AML-193 (cell line): ENCODE data around the gene FRMD4B.

Experiments used
- DNase-seq, 2 experiments: peaks; one replicate each; lab custom pipeline; 2025; lab: John Stamatoyannopoulos, UW

Gene FRMD4B

DNA sequence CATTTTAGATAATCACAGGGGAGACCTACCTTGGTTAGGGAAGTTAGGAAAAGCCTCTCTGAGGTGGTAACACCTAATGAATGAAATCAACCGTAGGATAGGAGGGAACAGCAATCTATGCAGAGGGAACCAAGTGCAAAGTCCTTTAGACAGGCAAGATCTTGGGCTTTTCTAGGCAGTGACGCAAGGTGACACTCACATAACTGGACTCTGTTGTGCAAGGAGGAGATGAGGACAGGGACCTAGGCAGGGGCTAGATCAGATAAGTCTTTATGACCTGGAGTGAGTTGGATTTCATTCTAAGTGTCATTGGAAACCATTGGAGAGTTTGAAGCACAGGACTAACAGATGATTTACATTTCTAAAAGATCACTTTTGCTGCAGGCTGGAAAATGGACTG is 258.9 kb downstream of the FRMD4B start:
- DNase-seq = no peak

DNA sequence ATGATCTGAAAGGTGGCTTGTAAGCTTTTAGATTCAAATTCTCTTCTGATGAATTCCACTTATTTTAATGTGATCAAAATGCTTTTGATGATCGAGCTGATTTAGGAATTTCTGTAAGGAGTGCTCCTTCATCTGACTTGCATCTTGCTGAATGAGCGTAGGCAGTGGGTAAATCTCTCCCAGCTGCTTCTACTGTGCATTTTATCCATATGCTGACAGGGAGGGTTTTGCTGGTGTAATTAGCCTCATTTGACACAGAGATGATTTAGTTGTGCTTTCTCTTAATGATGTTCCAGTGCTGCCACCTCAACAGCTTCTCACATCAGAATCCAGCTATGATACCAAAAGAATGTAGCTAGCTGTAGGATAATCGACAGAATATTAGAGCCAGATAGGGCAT is 259.7 kb downstream of the FRMD4B start:
- no peak for DNase-seq

DNA sequence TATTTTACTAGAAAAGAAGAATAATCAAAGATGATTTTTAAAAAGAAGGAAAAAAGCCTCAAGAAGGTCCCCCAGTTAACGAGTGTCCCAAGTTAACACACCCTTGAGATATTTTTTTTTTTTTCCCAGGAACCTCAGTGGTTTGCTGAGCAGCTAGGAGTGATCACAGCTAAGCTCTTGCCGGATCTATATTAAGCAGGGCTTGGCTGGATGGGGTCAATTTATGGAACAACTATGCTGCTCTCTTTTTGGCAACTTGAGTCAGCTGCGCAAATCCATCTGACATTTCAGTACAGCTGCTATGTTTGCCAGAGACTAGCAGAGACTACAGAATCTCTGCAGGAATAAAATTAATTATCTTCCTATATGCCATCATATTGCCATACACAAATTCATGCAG is 263.5 kb downstream of the FRMD4B start, which contains the start of gene LMOD3:
Gene LMOD3, minus strand, starts transcription at position 193 of the 400 bp plus-strand sequence. CDS start 209 bp downstream, outside the sequence.
- no peak for DNase-seq

DNA sequence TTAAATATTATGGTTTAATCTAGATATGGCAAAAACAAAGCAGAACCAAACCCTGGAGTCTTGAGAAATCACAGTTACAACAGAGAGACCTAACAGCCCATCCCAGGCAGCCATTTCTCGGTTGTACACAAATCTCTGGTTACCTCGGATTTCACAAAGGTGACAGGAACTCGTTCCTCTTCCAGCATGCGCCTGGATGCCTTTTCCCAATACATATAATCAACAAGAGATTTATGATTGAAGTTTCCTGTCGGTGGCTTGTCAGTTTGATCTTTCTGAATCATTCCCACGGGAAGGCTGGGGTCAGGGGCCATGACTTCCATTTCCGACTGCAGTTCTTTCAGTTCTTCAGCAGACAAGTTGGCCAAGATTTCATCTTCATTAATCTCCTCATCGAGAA is 263.9 kb downstream of the FRMD4B start:
- no peak for DNase-seq

DNA sequence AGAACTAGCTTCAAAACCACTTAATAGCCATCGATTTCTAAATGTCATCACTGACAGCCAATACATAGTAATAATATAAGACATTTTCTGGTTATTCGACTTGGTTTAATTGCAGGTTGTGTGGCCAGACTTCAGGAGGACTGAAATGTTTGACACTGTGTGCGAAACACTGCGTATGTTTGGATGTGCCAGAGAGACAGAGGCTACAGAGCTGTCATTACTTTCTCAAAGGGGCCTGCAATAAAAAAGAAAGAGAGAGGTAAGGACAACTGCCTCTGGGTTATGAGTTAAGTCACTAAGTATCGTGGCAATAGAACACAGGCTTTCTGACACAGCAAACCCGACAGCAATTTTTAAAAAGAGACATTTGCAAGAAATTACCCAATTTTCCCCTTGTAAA is 264.4 kb downstream of the FRMD4B start:
- no peak for DNase-seq

DNA sequence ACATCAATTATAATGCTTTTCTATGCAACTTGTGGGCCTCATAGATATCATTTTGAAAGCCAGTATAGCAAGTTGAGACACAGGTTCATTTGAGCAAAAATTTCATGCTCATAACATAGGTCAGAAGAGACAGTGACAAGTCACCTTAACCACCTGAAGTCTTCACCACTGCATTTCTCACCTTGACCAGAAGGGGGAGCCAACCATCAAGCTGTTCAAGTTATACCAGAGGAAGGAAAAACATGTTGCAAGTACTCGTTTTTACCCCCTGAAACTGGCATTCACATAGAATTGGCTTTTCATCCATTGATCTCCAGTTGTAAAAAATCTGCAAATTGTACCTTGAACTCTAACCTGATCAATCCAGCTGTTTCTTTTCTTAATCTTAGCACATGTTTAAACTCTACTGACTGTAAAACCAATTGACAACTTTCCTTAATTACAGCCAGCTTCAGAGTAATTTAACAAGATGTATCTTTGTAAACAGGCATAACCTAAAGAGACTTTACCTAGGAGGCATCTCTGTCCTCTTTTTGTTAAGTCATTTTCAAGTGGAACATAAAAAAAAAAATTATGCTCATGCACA is 264.9 kb downstream of the FRMD4B start:
- peak; percentile 83 to 87 for DNase-seq
